DMS79 treated with DMSO at 0.1 percent for 48 hours (cell line): ENCODE results near the gene CDKN2B.
"Not testable (repeated sequence)": the region's sequence is repeated elsewhere in the genome, so short reads cannot be mapped to it uniquely, and the experiment has no call there.

Experiments
- DNase-seq: peaks from one replicate; lab custom pipeline; 2025; lab: John Stamatoyannopoulos, UW

CDKN2B gene

GRCh38 chr9:22008717-22009505 lies at the start of gene CDKN2B:
Gene CDKN2B (minus strand): TSS chr9:22009305. CDS start chr9:22008953, 352 bp downstream.
- DNase-seq, result peak; percentile 79

- not testable (repeated sequence) for DNase-seq
Measured at GRCh38 chr9:22057972-22058371, 48.9 kb upstream of the CDKN2B start.

- DNase-seq, result no peak
Measured at GRCh38 chr9:22056402-22056801, 47.3 kb upstream of the CDKN2B start.

- no peak for DNase-seq
Measured at GRCh38 chr9:22055090-22055489, 46.0 kb upstream of the CDKN2B start.

- no peak for DNase-seq
Measured at GRCh38 chr9:22054529-22054928, 45.4 kb upstream of the CDKN2B start.

GRCh38 chr9:22054076-22054475 lies 45.0 kb upstream of the CDKN2B start:
- no peak for DNase-seq

- DNase-seq, result no peak
Measured at GRCh38 chr9:22053178-22053577, 44.1 kb upstream of the CDKN2B start.

- DNase-seq, result no peak
Measured at GRCh38 chr9:22052376-22052945, 43.4 kb upstream of the CDKN2B start.

GRCh38 chr9:22050924-22051323 lies 41.8 kb upstream of the CDKN2B start:
- no peak for DNase-seq

- no peak for DNase-seq
Measured at GRCh38 chr9:22049411-22049810, 40.3 kb upstream of the CDKN2B start.

GRCh38 chr9:22047596-22047995 lies 38.5 kb upstream of the CDKN2B start:
- DNase-seq, result no peak

- DNase-seq, result no peak
Measured at GRCh38 chr9:22046243-22046885, 37.3 kb upstream of the CDKN2B start.

- DNase-seq, result no peak
Measured at GRCh38 chr9:22045423-22045822, 36.3 kb upstream of the CDKN2B start.

- no peak for DNase-seq
Measured at GRCh38 chr9:22044583-22044982, 35.5 kb upstream of the CDKN2B start.

- no peak for DNase-seq
Measured at GRCh38 chr9:22043928-22044327, 34.8 kb upstream of the CDKN2B start.

- no peak for DNase-seq
Measured at GRCh38 chr9:22041775-22042174, 32.7 kb upstream of the CDKN2B start.

- DNase-seq, result no peak
Measured at GRCh38 chr9:22041344-22041743, 32.2 kb upstream of the CDKN2B start.

- DNase-seq, result no peak
Measured at GRCh38 chr9:22040760-22041159, 31.7 kb upstream of the CDKN2B start.

- no peak for DNase-seq
Measured at GRCh38 chr9:22039258-22039657, 30.2 kb upstream of the CDKN2B start.

GRCh38 chr9:22037954-22038690 lies 29.0 kb upstream of the CDKN2B start:
- DNase-seq, result peak; percentile 28

- DNase-seq, result no peak
Measured at GRCh38 chr9:22036866-22037626, 27.9 kb upstream of the CDKN2B start.

GRCh38 chr9:22035591-22036011 lies 26.5 kb upstream of the CDKN2B start:
- DNase-seq, result no peak
